Measurements from ENCODE around the gene MYO1D.
"Not testable (repeated sequence)": the region's sequence is repeated elsewhere in the genome, so short reads cannot be mapped to it uniquely, and the experiment has no call there.

The MYO1D gene

DNA sequence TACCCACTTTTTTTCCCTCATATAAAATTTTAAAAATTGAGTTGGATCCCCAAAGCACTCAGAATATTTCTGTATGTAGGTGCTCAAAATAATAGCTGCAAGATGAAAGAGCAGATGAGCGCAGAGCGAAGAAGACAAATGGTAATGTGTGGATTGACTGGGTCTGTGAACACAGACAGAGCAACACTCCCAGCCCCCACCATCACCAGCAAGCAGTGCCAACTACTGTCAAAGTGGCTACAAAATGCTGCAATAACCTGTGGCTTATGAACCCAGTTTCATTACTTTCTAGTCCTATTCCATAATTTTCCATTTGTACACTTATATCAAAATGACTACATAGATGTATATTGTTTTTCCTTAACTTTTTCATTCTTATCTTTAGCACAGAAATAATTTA lies 137.2 kb downstream of the MYO1D start:
- no peak for TF ChIP-seq CTCF (IDR thresholded peaks at IDR 0.05; ENCODE audit: low read depth, low read length)
- DNase-seq (ENCODE audit: low read depth in 2 of 2) = no peak

DNA sequence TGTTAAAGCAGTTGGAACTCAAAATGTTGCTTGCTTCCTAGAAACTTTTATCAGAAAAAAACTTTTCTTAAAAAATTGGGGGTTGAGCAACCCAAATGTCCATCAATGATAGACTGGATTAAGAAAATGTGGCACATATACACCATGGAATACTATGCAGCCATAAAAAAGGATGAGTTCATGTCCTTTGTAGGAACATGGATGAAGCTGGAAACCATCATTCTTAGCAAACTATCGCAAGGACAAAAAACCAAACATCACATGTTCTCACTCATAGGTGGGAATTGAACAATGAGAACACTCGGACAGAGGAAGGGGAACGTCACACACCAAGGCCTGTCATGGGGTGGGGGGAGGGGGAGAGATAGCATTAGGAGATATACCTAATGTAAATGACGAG lies 137.8 kb downstream of the MYO1D start:
- not testable (repeated sequence) for DNase-seq (ENCODE audit: low read depth in 2 of 2); H3K4me3 ChIP-seq (replicated peaks in 1 of 2; ENCODE audit: low read depth in 2 of 2, low read length in 2 of 2)

More for the DNA sequence above, 137.2 kb downstream of the MYO1D start:
- no peak overlapping the region for H3K4me3 ChIP-seq (replicated peaks in 1 of 2; ENCODE audit: low read depth in 2 of 2, low read length in 2 of 2)

GRCh38 chr17:32733401-32733800 lies 143.5 kb downstream of the MYO1D start:
- TF ChIP-seq CTCF (IDR thresholded peaks at IDR 0.05; ENCODE audit: low read depth, low read length) = no peak
- DNase-seq (ENCODE audit: low read depth in 2 of 2) = no peak
- no peak overlapping the region for H3K4me3 ChIP-seq (replicated peaks in 1 of 2; ENCODE audit: low read depth in 2 of 2, low read length in 2 of 2)

DNA sequence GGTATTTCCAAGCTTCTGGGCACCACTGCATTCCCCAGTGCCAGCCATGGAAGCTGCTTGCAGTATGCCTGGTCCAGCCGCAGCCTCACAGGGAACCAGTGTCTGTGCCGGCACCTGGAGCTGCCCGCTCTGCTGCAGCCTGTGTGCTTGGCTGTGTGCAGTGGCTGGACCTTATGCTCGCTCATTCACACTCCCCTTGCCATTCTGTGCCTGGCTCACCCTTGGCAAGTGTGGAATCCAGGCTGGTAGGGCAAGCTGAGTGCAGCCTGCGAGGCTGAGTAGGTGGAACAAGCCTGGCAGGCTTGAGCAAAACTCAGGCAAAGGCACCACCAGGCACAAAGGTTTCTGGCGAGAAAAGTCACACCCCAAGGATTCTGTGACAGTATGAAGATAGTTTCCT lies 144.0 kb downstream of the MYO1D start:
- no peak for TF ChIP-seq CTCF (IDR thresholded peaks at IDR 0.05; ENCODE audit: low read depth, low read length)
- DNase-seq (ENCODE audit: low read depth in 2 of 2) = no peak
- H3K4me3 ChIP-seq (replicated peaks in 1 of 2; ENCODE audit: low read depth in 2 of 2, low read length in 2 of 2) = no peak overlapping the region

DNA sequence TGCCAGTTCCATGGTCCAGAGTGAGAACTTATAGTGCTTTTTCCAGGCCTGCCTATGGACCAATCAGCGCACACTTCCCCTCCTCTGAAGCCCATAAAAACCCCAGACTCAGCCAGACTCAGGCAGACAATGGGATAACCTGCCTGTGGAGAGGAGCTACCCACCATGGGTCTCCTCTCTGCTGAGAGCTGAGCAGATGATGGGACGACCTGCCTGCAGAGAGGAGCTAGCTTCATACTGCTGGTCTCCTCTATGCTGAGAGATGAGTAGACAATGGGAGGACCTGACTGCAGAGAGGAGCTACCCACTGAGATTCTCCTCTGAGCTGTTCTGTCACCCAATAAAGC lies 144.7 kb downstream of the MYO1D start:
- DNase-seq (ENCODE audit: low read depth in 2 of 2) = no peak
- no peak for TF ChIP-seq CTCF (IDR thresholded peaks at IDR 0.05; ENCODE audit: low read depth, low read length)
- no peak overlapping the region for H3K4me3 ChIP-seq (replicated peaks in 1 of 2; ENCODE audit: low read depth in 2 of 2, low read length in 2 of 2)

DNA sequence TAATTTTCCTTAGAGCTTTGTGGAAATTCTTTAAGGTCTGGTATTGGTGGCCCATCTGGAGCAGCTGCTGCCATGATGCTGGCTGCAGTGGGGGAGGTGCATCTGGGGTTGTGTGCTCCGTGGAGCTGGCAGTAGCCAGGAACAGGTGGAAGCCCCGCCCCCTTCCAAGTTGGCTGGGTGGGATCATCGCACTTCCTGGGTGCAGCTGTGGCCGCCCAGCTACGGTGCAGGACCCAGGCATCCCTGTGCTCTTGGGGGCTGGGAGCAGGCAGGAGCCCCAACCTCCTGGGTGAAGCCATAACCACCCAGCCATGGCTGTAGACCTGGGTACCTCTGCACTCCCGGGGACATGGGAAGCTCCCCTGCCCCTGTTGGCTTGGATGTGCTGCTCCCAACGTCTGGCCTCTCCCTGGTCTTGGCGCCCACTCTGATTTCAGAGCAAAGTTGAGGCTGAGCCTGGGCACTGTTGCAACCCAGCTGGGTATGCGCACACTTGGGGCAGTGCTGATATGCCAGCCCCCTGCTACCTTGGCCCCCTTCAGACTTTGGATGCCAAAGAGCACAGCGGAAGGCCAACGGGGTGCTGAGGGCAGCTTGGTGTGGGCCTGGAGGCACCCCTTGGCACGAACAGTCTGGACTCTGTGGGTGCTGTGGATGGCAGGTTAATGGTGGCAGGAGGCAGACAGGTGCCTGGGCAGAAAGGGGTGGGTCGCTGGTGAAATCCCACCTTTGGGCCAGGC lies 145.2 kb downstream of the MYO1D start:
- no peak for TF ChIP-seq CTCF (IDR thresholded peaks at IDR 0.05; ENCODE audit: low read depth, low read length)
- DNase-seq (ENCODE audit: low read depth in 2 of 2) = no peak
- no peak overlapping the region for H3K4me3 ChIP-seq (replicated peaks in 1 of 2; ENCODE audit: low read depth in 2 of 2, low read length in 2 of 2)

GRCh38 chr17:32727681-32728080 lies 149.2 kb downstream of the MYO1D start:
- no peak for DNase-seq (ENCODE audit: low read depth in 2 of 2)
- TF ChIP-seq CTCF (IDR thresholded peaks at IDR 0.05; ENCODE audit: low read depth, low read length) = no peak
- H3K4me3 ChIP-seq (replicated peaks in 1 of 2; ENCODE audit: low read depth in 2 of 2, low read length in 2 of 2) = no peak overlapping the region
